Endothelial cell (in vitro differentiated cells): Measurements from ENCODE around the gene CFAP52. TPM values are rescaled to one million over a fixed set of nuclear protein-coding genes. Genes with fewer than 3 reads are reported as not detected.

Source experiments
- DNase-seq: peaks from one replicate; pipeline ENCODE4 v3.0.0; 2021; ENCODE audit warnings: low spot score
- H3K27ac Mint-ChIP-seq: one replicate; pipeline ENCODE4 v1.8.0; 2021; ENCODE audit warnings: mixed read lengths, inconsistent platforms; ENCODE audit not compliant: unreplicated experiment
- H3K27me3 Mint-ChIP-seq: one replicate; pipeline ENCODE4 v1.8.0; 2021; ENCODE audit warnings: mild to moderate bottlenecking, moderate library complexity, mixed read lengths, inconsistent platforms; ENCODE audit not compliant: unreplicated experiment
- H3K36me3 Mint-ChIP-seq: one replicate; pipeline ENCODE4 v1.8.0; 2021; ENCODE audit warnings: mild to moderate bottlenecking, low read depth, mixed read lengths, inconsistent platforms; ENCODE audit not compliant: unreplicated experiment
- H3K4me1 Mint-ChIP-seq: one replicate; pipeline ENCODE4 v1.8.0; 2021; ENCODE audit warnings: mild to moderate bottlenecking, mixed read lengths, inconsistent platforms; ENCODE audit not compliant: unreplicated experiment
- H3K4me3 Mint-ChIP-seq: one replicate; pipeline ENCODE4 v1.8.0; 2021; ENCODE audit warnings: mild to moderate bottlenecking, mixed read lengths, inconsistent platforms; ENCODE audit not compliant: unreplicated experiment
- H3K9me3 Mint-ChIP-seq: one replicate; pipeline ENCODE4 v1.8.0; 2021; ENCODE audit warnings: mixed read lengths, inconsistent platforms; ENCODE audit not compliant: unreplicated experiment
- total RNA-seq: library from RNA; stranded (reverse); fragmentation: NEBNext Ultra II Directional; extraction: Animal tissue kit (Norgen Biotek cat#: 25700); gene quantifications from one replicate; pipeline ENCODE4 v1.2.1, GENCODE V29; 2021; ENCODE audit not compliant: unreplicated experiment
- TF ChIP-seq, protein P1 (sequence below): fragments of 200-600 bp; sonication (generic); IDR thresholded peaks from one replicate; pipeline ENCODE4 v1.5.0; 2021; ENCODE audit warnings: antibody characterized with exemption; ENCODE audit not compliant: unreplicated experiment

Gene CFAP52
- total RNA-seq, 1 donor from 2014 or later: not detected

DNA sequence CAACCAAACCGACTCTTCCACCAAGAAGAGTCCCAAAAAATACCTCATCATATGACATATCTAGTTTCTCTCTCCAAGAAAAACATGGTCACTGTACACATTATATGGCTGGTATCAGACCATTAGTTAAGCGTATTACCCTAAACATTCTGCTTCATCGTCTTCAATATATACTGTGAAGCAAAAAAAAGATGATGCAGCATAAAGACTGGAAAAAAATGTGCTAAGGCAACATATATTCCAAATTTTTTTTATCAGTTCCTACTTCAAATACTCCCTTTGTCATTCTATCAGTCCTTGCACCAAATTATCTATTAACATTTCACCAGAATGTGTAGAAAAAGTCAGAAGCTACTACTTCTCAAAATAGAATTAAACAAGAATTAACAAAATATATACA is 43.7 kb upstream of the CFAP52 start:
- no peaks in the 10 kb centered on the region for H3K4me1 Mint-ChIP-seq
- H3K27ac Mint-ChIP-seq: no peak overlapping the region
- no peak for DNase-seq
- peaks cover 2% of the 10 kb centered on the region for H3K27me3 Mint-ChIP-seq
- TF ChIP-seq, protein P1, sequence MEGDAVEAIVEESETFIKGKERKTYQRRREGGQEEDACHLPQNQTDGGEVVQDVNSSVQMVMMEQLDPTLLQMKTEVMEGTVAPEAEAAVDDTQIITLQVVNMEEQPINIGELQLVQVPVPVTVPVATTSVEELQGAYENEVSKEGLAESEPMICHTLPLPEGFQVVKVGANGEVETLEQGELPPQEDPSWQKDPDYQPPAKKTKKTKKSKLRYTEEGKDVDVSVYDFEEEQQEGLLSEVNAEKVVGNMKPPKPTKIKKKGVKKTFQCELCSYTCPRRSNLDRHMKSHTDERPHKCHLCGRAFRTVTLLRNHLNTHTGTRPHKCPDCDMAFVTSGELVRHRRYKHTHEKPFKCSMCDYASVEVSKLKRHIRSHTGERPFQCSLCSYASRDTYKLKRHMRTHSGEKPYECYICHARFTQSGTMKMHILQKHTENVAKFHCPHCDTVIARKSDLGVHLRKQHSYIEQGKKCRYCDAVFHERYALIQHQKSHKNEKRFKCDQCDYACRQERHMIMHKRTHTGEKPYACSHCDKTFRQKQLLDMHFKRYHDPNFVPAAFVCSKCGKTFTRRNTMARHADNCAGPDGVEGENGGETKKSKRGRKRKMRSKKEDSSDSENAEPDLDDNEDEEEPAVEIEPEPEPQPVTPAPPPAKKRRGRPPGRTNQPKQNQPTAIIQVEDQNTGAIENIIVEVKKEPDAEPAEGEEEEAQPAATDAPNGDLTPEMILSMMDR: no peak
- no peaks in the 10 kb centered on the region for H3K9me3 Mint-ChIP-seq
- H3K36me3 Mint-ChIP-seq: no peaks in the 10 kb centered on the region
- H3K4me3 Mint-ChIP-seq: no peak overlapping the region

DNA sequence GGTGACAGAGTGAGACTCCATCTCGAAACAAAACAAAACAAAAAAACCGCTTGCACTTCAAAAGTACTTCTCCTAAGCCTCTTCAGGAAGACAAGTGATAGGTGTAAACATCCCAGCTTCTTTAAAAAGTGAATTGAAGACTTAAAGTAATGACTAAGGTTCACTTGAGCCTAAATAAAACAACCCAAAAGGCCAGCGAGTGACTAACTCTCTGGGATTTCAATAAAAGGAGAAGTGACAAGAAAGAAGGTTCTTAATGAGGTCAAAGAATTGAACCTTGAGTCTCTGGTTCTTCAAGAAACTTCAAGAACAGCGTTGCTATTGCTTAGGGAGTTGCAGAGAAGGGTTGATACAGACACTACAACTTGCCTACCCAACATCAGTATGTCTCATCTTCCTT is 43.0 kb upstream of the CFAP52 start:
- Mint-ChIP-seq H3K9me3 (no peaks in the 10 kb centered on the region), H3K36me3 (no peaks in the 10 kb centered on the region), H3K4me3 (no peak overlapping the region), H3K4me1 (no peaks in the 10 kb centered on the region), H3K27me3 (peaks cover under 1% of the 10 kb centered on the region), H3K27ac (no peak overlapping the region)
- TF ChIP-seq, protein P1: no peak
- DNase-seq: no peak

DNA sequence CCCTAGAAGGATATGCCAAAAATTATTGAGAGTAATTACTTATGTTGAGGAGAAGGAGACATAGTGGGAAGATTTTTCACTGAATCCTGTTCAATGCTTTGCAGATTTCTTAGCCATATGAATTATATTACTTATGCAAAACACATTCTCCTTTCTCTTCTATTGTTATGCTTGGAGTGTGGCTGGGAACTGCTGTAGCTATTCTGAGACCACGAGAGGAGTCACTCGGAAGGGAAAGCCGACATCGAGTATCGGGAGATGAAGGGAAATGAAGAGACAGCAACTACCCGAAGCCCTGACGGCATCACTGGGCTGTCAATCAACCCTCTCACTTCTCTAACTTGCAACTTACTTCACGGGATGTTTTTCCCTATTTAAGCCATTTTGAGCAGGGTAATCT is 40.4 kb upstream of the CFAP52 start:
- no peak overlapping the region for H3K27ac Mint-ChIP-seq
- H3K9me3 Mint-ChIP-seq: no peaks in the 10 kb centered on the region
- H3K4me1 Mint-ChIP-seq: no peaks in the 10 kb centered on the region
- no peak for DNase-seq
- TF ChIP-seq, protein P1: no peak
- no peaks in the 10 kb centered on the region for H3K27me3 Mint-ChIP-seq
- H3K36me3 Mint-ChIP-seq: peaks cover 7% of the 10 kb centered on the region
- H3K4me3 Mint-ChIP-seq: no peak overlapping the region

DNA sequence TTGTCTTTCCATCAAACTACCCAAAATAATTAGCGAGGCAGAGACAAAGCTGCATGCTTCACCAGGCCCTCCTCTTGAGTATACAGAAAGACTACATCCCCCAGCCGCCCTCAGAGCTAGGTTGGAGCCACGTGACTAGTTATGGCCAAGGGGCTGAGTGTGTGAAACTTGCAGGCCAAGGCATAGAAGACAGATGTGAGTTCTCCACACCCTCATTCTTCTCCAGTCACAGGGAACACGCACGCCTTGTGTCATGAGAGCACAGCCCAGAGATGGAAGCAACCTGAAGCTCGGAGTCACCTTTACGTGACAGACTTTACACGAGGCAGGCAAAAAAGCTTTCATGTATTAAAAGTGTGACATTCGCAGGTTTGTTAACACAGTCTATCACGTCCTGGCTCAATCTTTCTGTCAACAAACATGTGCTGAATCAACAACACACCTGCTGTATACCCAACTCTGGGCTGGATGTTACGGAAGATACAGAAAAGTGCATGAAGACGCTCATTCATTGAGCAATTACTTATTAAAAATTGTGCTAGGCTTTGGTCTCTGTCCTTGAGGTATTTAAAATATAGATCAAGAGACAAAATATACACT is 39.2 kb upstream of the CFAP52 start:
- Mint-ChIP-seq H3K4me1 (no peaks in the 10 kb centered on the region), H3K27me3 (no peaks in the 10 kb centered on the region), H3K27ac (no peak overlapping the region), H3K4me3 (no peak overlapping the region), H3K36me3 (peaks cover 8% of the 10 kb centered on the region), H3K9me3 (no peaks in the 10 kb centered on the region)
- TF ChIP-seq, protein P1: no peak
- no peak for DNase-seq

DNA sequence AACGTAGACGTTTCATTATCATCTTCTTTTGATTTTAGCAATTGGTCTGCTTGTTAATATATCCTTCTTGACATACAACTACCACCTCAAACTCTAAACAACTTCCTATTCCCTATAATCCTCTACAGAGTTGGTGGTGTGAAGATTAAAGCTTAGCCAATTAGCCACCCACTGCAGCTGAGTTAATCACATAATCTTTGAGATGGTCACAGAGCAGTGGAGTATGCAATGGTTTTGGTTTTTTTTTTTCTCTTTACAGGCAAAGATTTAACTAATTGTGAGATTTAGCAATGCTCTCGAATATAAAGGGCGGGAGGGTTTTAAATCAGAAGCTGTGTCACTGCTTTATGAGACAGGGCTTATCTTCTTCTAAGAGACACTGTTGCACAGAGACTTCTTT is 37.8 kb upstream of the CFAP52 start:
- Mint-ChIP-seq H3K4me1 (no peaks in the 10 kb centered on the region), H3K27ac (no peak overlapping the region), H3K4me3 (no peak overlapping the region), H3K36me3 (peaks cover 11% of the 10 kb centered on the region), H3K27me3 (no peaks in the 10 kb centered on the region), H3K9me3 (no peaks in the 10 kb centered on the region)
- no peak for DNase-seq
- TF ChIP-seq, protein P1: no peak
